HepG2 (cell line): ENCODE data around the gene ATL2.

Experiments
- MXI1 ChIP-seq: IDR thresholded peaks from 3 replicates; pipeline ENCODE4 v1.6.1; 2012; ENCODE audit warnings: low read depth, low read length, inconsistent platforms, borderline replicate concordance
- MYC ChIP-seq: sonication (generic); formaldehyde crosslinking; IDR thresholded peaks from 2 replicates; pipeline ENCODE4 v1.9.0; 2021; ENCODE audit warnings: missing genetic modification reagents, borderline replicate concordance
- POLR2A ChIP-seq, 2 experiments: IDR thresholded peaks; 2 replicates each; pipeline ENCODE4 v1.6.1; 2011; ENCODE audit warnings: low read depth in 2 of 2, low read length in 2 of 2, mild to moderate bottlenecking in 1 of 2, moderate library complexity in 1 of 2; ENCODE audit not compliant: insufficient read depth in 1 of 2
- SIN3B ChIP-seq: fragments of 150-350 bp; IDR thresholded peaks from 2 replicates; pipeline ENCODE4 v1.6.1; 2014; ENCODE audit warnings: low read length
- TCF7 ChIP-seq: sonication (generic); IDR thresholded peaks from 2 replicates; pipeline ENCODE4 v1.6.1; 2016; ENCODE audit warnings: antibody characterized with exemption, low read depth
- ZC3H4 ChIP-seq: sonication (generic); formaldehyde crosslinking; IDR thresholded peaks from 2 replicates; pipeline ENCODE4 v1.4.0; 2020; ENCODE audit warnings: missing genetic modification reagents, borderline replicate concordance

DNA sequence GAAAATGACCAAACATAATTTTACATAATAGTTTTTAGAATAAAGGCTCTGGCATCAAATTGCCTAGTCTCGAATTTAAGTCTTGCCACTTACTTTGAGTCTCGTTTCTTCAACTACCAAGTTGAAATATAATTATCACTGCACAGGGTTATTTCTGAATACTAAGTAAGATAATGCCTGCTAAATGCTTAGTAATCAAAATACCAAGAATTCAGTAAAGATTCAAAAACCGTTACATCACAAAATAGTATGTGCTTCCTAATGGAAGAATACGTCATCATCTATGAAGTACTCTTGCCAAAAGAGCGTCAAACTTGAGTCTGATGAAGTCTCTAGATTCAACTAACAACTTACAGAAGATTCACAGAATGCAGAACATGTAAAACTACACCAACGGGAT lies 40.5 kb downstream of the ATL2 start:
- TF ChIP-seq POLR2A (IDR thresholded peaks at IDR 0.05; ENCODE audit: insufficient read depth in 1 of 2, low read depth in 2 of 2, low read length in 2 of 2) (no peak), MXI1 (no peak), MYC (CRISPR knock-in tag) (no peak), SIN3B (no peak), ZC3H4 (CRISPR knock-in tag) (no peak), TCF7 (no peak)
